Stimulated activated CD8-positive, alpha-beta memory T cell treated with anti-CD3 and anti-CD28 coated beads, Interleukin-15, amount 100 ng/mL, for 48 hours (primary cell): ENCODE data around the gene PAX2.
"Not testable (repeated sequence)": the region's sequence is repeated elsewhere in the genome, so short reads cannot be mapped to it uniquely, and the experiment has no call there.

Experiments
- DNase-seq, 2 donors: peaks; one replicate each; pipeline ENCODE4 v3.0.0-alpha.2; 2020; ENCODE audit warnings: low read depth in 2 of 2

The PAX2 gene

DNA sequence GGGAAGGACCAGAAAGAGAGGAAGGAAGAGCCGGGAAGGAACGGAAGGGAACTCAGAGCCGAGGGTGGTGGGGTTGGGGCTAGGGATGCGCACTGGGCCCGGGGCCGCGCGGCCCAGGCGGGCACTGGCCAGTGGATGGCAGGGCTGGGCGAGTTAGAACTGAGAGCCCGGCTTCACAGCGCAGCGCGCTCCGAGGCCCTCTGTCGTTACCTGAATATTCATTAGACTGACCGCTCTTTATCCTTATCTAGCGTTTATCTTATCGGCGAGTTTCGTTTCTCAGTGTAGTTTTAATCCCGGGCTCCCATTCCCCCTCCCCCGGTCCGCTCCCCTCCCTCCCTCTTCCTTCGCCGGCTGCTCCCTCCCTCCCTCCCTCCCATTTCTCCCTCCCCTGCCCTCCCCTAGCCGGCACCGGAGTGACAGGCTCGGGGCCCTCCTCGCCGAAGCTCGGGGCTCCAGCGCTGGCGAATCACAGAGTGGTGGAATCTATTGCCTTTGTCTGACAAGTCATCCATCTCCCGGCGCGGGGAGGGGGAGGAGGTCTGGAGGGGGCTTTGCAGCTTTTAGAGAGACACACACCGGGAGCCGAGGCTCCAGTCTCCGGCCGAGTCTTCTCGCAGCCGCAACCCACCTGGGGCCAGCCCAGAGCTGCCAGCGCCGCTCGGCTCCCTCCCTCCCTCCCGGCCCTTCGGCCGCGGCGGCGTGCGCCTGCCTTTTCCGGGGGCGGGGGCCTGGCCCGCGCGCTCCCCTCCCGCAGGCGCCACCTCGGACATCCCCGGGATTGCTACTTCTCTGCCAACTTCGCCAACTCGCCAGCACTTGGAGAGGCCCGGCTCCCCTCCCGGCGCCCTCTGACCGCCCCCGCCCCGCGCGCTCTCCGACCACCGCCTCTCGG lies at the start of gene PAX2:
Gene PAX2 (plus strand): TSS at position 596 of the 895 bp plus-strand sequence. CDS start 679 bp downstream, outside the sequence.
- DNase-seq = no peak

- no peak for DNase-seq
Observed at GRCh38 chr10:100696477-100696901, 48.9 kb upstream of the PAX2 start.

- no peak for DNase-seq
Observed at GRCh38 chr10:100697070-100697469, 48.3 kb upstream of the PAX2 start.

GRCh38 chr10:100697631-100698030 lies 47.8 kb upstream of the PAX2 start:
- no peak for DNase-seq

GRCh38 chr10:100701704-100702103 lies 43.7 kb upstream of the PAX2 start:
- DNase-seq = not testable (repeated sequence)

- no peak for DNase-seq
Observed at GRCh38 chr10:100705139-100705538, 40.2 kb upstream of the PAX2 start.

DNA sequence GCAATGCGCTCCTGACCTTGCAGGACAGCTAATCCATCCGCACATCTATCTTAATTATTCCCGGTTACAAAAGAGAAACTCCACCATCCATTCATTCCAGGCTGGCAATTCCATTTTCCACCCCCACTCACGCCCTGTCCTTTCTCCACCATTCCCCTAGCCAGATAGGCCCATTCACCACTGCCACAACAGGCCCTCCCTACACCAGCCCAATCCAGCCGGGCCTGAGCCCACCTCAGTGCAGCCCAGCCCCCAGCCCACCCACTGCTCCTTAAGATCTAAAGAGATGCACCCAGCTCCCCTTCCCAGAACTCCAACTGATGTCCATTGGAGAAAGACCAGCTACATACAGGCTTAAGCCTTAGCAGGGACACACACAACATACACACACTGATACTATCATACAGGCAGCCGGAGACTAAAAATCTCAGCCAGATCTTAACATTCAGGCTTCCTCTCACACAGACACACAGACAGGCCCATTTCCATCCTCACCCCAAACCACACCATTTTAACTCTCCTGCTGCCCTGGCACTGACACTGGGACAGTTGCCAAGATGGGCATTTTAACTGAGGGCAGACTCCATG lies 38.0 kb upstream of the PAX2 start:
- no peak for DNase-seq

GRCh38 chr10:100709146-100710082 lies 36.0 kb upstream of the PAX2 start:
- DNase-seq = no peak

GRCh38 chr10:100710151-100710871 lies 35.1 kb upstream of the PAX2 start:
- no peak for DNase-seq

- no peak for DNase-seq
Observed at GRCh38 chr10:100713049-100713858, 32.1 kb upstream of the PAX2 start.

DNA sequence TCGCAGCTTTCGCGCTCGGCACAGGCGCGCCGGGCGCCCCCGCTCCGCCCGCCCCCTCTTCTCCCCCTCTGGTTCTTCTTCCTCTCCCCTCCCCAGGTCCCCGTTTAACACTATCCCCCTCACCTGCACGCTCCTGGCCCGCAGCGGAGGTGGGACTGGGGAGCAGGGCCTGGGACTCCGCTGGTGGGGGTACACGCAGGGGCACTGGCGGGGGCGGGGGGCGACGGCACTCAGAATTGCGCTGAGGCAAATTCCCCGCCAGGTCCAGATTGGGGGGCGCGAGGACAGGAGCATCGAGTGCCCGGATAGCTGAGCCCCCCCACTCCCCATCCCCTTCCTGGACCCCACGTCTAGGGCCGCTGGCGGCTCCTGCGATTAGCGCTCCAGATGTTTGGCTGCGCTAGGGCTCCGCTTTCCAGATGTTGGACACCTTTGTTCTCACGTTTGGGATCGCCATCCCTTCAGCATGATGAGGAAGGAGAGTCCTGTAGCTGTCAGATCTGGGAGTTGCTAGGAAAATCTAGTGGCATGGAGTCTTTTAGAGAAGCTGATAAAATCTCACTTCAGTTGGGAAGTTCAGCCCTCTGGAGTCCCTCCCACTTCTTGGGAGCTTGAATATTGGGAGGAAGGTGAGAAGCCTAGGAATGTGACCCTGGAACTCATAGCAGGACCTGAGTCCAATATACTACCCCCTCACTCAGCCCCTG lies 31.4 kb upstream of the PAX2 start:
- DNase-seq = no peak

GRCh38 chr10:100714566-100714950 lies 30.8 kb upstream of the PAX2 start:
- DNase-seq = no peak

- no peak for DNase-seq
Observed at GRCh38 chr10:100715101-100715444, 30.3 kb upstream of the PAX2 start.

GRCh38 chr10:100715445-100716385 lies 29.7 kb upstream of the PAX2 start:
- no peak for DNase-seq

DNA sequence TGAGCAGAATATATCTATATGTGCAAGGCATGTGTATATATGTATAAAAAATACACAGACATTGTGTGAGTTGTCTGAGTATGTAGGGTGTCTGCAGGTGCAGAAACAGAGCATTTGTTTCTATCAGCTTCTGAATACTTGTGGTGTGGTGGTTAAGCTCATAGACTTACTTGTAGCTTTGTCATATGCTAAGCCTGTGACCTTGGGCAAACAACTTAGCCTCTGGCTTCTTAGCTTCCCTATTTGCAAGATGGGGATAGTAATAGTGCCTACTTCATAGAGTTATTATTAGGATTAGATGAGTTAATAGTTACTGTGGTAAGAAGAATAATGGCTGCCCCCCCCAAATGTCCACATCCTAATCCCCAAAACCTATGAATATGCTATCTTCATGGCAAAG lies 28.2 kb upstream of the PAX2 start:
- DNase-seq = no peak

- DNase-seq = no peak
Observed at GRCh38 chr10:100718197-100718742, 27.1 kb upstream of the PAX2 start.

GRCh38 chr10:100723180-100723579 lies 22.2 kb upstream of the PAX2 start:
- DNase-seq = no peak

DNA sequence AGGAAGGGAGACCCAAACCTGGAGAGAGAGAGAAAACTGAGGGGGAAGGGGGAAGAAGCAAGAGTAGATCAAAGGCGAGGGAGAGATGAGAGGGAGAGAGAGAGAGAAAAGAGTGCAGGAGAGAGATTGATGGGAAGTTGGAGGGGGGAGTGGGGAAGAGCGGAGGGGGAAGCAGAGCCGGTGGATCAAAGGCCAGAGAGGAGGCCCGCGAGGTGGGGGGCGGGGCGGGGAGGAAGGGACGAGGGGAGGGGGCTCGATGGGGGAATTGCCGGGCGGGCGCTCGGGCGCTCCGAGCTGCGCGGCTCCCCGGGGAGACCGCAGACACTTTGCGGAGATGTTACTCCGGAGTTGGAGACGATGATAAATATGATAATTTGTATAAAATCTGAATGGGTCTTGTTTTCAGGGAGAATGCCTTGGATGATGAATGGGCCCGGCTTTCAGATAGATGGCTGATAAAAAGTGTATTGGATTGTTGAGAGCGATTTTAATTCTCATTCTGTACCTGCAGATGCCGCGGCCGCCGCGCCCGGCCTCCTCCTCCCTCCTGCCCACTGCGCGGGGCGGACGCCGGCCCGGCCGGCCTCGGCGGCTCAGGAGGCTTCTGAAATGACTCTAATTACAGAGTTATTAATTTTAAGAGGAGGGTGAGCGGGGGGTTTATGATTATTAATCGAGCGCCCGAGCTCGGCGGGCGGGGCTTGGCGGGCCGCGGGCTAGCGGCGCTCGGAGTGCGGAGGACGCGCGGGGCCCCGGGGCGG lies 21.4 kb upstream of the PAX2 start:
- no peak for DNase-seq
